K562 (cell line): Measurements from ENCODE around the gene CCDC167. TPM values are rescaled to one million over a fixed set of nuclear protein-coding genes. Genes with fewer than 3 reads are reported as not detected.

Experiments
- DACH1 ChIP-seq: fragments of 450-650 bp; IDR thresholded peaks from 2 replicates; pipeline ENCODE4 v1.6.1; 2018; ENCODE audit not compliant: partially characterized antibody
- EHMT2 ChIP-seq: fragments of 450-650 bp; IDR thresholded peaks from 2 replicates; pipeline ENCODE4 v1.6.1; 2018; ENCODE audit warnings: antibody characterized with exemption
- FOXO4 ChIP-seq: fragments of 450-650 bp; formaldehyde crosslinking; IDR thresholded peaks from 2 replicates; pipeline ENCODE4 v1.4.0; 2020; ENCODE audit warnings: mild to moderate bottlenecking, moderate library complexity
- HINFP ChIP-seq: fragments of 450-650 bp; conservative IDR thresholded peaks from 2 replicates; pipeline ENCODE4 v1.6.1; 2016; ENCODE audit warnings: missing genetic modification characterization, low read depth, mild to moderate bottlenecking, control low read depth, missing compliant biosample characterization
- MYC ChIP-seq, 2 experiments: fragments of 250-450 bp in 1 of 2; sonication (Bioruptor Pico) in 1 of 2; IDR thresholded peaks; 2 replicates each; pipeline versions ENCODE4 v1.5.1 to v1.6.1; 2012 to 2021; ENCODE audit warnings: low read depth in 2 of 2, borderline replicate concordance in 1 of 2, improper control_type of control experiment in 1 of 2, low read length in 1 of 2, mild to moderate bottlenecking in 1 of 2, moderate library complexity in 1 of 2
- POLR2AphosphoS5 ChIP-seq: IDR thresholded peaks from 2 replicates; pipeline ENCODE4 v1.6.1; 2011; ENCODE audit warnings: mild to moderate bottlenecking, low read depth, low read length, moderate library complexity; ENCODE audit not compliant: control insufficient read depth, insufficient read depth
- SIN3B ChIP-seq: fragments of 450-650 bp; IDR thresholded peaks from 2 replicates; pipeline ENCODE4 v1.6.1; 2017; ENCODE audit warnings: low read depth, mild to moderate bottlenecking, moderate library complexity
- U2AF2 ChIP-seq: fragments of 200-400 bp; formaldehyde crosslinking; optimal IDR thresholded peaks from 2 replicates; pipeline ENCODE3; 2017; ENCODE audit warnings: low read depth, mild to moderate bottlenecking, low read length
- ZNF143 ChIP-seq: sonication (generic); formaldehyde crosslinking; IDR thresholded peaks from 2 replicates; pipeline ENCODE4 v1.9.0; 2022; ENCODE audit warnings: mild to moderate bottlenecking, missing genetic modification reagents
- polyA plus RNA-seq, 8 experiments: library from polyadenylated mRNA; depleted of rRNA in 4 of 8; stranded (reverse) in 5 of 8; unstranded in 3 of 8; fragments of >200 nt; fragmentation: Nextera tagmentation in 2 of 8; fragmentation: Illumina TruSeq in 1 of 8; extraction: Ambion mirVana in 2 of 8; extraction: Trizol in 1 of 8; gene quantifications; 2 replicates each; pipeline versions ENCODE4 v1.2.1 to v1.2.3, GENCODE V29; 2011 to 2014; ENCODE audit warnings: inconsistent platforms in 1 of 8, missing spikeins in 1 of 8
- total RNA-seq, 7 experiments: library from RNA; depleted of rRNA in 6 of 7; stranded (reverse); fragments of >200 nt in 6 of 7; fragmentation: Illumina TruSeq in 2 of 7; extraction: Trizol in 2 of 7; gene quantifications; 2 replicates each; pipeline versions ENCODE4 v1.2.1 to v1.2.3, GENCODE V29; 2011 to 2021; ENCODE audit warnings: low replicate concordance in 1 of 7
- TF ChIP-seq, protein P1 (sequence below): fragments of 250-450 bp; sonication (Bioruptor Pico); IDR thresholded peaks from 2 replicates; pipeline ENCODE4 v1.8.0; 2022; ENCODE audit warnings: moderate library complexity, mild to moderate bottlenecking, inconsistent platforms

Gene CCDC167
- total and polyA plus RNA-seq, 9 of the 15 experiments (the other 6 are each of a cell fraction or from before 2014, with no cell fraction given): 26.0 to 114 (median 45.2) TPM

GRCh38 chr6:37512400-37513011 lies 12.8 kb upstream of the CCDC167 start (continued):
- TF ChIP-seq HINFP (tag) (no peak), ZNF143 (CRISPR knock-in tag) (no peak), DACH1 (no peak), POLR2AphosphoS5 (no peak), SIN3B (no peak), FOXO4 (CRISPR knock-in tag) (no peak), MYC (IDR thresholded peaks at IDR 0.05; ENCODE audit: low read depth, low read length) (no peak), MYC (CRISPR knock-in tag; IDR thresholded peaks at IDR 0.05; ENCODE audit: borderline replicate concordance, low read depth) (no peak), U2AF2 (no peak), EHMT2 (no peak)
- TF ChIP-seq, protein P1, sequence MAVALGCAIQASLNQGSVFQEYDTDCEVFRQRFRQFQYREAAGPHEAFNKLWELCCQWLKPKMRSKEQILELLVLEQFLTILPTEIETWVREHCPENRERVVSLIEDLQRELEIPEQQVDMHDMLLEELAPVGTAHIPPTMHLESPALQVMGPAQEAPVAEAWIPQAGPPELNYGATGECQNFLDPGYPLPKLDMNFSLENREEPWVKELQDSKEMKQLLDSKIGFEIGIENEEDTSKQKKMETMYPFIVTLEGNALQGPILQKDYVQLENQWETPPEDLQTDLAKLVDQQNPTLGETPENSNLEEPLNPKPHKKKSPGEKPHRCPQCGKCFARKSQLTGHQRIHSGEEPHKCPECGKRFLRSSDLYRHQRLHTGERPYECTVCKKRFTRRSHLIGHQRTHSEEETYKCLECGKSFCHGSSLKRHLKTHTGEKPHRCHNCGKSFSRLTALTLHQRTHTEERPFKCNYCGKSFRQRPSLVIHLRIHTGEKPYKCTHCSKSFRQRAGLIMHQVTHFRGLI (CRISPR knock-in tag): no peak
